GM23248 (cell line): Measurements from ENCODE around the gene SMG1.

ENCODE experiments used
- EZH2 ChIP-seq: fragments of 200-600 bp; sonication (generic); IDR thresholded peaks from 2 replicates; pipeline ENCODE4 v1.6.1; 2018; ENCODE audit warnings: antibody characterized with exemption, mild to moderate bottlenecking; ENCODE audit not compliant: insufficient read depth, poor library complexity, severe bottlenecking
- EZH2phosphoT487 ChIP-seq: fragments of 200-600 bp; sonication (generic); IDR thresholded peaks from 2 replicates; pipeline ENCODE4 v1.6.1; 2018; ENCODE audit warnings: antibody characterized with exemption, moderate library complexity, mild to moderate bottlenecking, low read depth; ENCODE audit not compliant: insufficient read depth

GRCh38 chr16:18788828-18789514 is 137.2 kb downstream of the SMG1 start:
- TF ChIP-seq EZH2 (no peak), EZH2phosphoT487 (no peak)
